ENCODE data around the gene CCDC77.

- no peak for TF ChIP-seq CTCF (conservative IDR thresholded peaks at IDR 0.05)
- TF ChIP-seq EZH2 (IDR thresholded peaks at IDR 0.05; ENCODE audit: low read depth), result no peak
Observed at GRCh38 chr12:462936-463705, 61.7 kb downstream of the CCDC77 start.
